Measurements from ENCODE around the gene IKZF2.

The IKZF2 gene

GRCh38 chr2:213011505-213011904 is 139.9 kb downstream of the IKZF2 start:
- Histone ChIP-seq H3K36me3 (ENCODE audit: insufficient read depth) (no peaks in the 10 kb centered on the region), H3K4me1 (ENCODE audit: low read depth, poor library complexity, severe bottlenecking) (peaks cover 30% of the 10 kb centered on the region), H3K27ac (no peak overlapping the region), H3K79me2 (ENCODE audit: insufficient read depth, low read depth) (no peaks in the 10 kb centered on the region), H4K20me1 (ENCODE audit: insufficient read depth) (no peaks in the 10 kb centered on the region), H3K4me2 (no peak overlapping the region), H3K9ac (no peak overlapping the region), H3K27me3 (ENCODE audit: insufficient read depth, low read depth) (no peaks in the 10 kb centered on the region), H3K4me3 (IDR thresholded peaks at IDR 0.05; ENCODE audit: insufficient read depth, low read depth, low read length) (no peak overlapping the region), H2AFZ (ENCODE audit: low read depth) (no peak overlapping the region)
- TF ChIP-seq CTCF (conservative IDR thresholded peaks at IDR 0.05; ENCODE audit: low read depth, low read length) = no peak

GRCh38 chr2:213010106-213010779 is 141.2 kb downstream of the IKZF2 start:
- Histone ChIP-seq H3K9ac (no peak overlapping the region), H3K4me3 (IDR thresholded peaks at IDR 0.05; ENCODE audit: insufficient read depth, low read depth, low read length) (no peak overlapping the region), H4K20me1 (ENCODE audit: insufficient read depth) (no peaks in the 10 kb centered on the region), H3K79me2 (ENCODE audit: insufficient read depth, low read depth) (no peaks in the 10 kb centered on the region), H3K27ac (no peak overlapping the region), H3K4me2 (no peak overlapping the region), H3K4me1 (ENCODE audit: low read depth, poor library complexity, severe bottlenecking) (peaks cover 19% of the 10 kb centered on the region), H2AFZ (ENCODE audit: low read depth) (no peak overlapping the region), H3K36me3 (ENCODE audit: insufficient read depth) (no peaks in the 10 kb centered on the region), H3K27me3 (ENCODE audit: insufficient read depth, low read depth) (no peaks in the 10 kb centered on the region)
- TF ChIP-seq CTCF (conservative IDR thresholded peaks at IDR 0.05; ENCODE audit: low read depth, low read length) = no peak

GRCh38 chr2:213007290-213007838 is 144.0 kb downstream of the IKZF2 start:
- no peaks in the 10 kb centered on the region for H3K4me1 ChIP-seq (ENCODE audit: low read depth, poor library complexity, severe bottlenecking)
- H4K20me1 ChIP-seq (ENCODE audit: insufficient read depth) = no peaks in the 10 kb centered on the region
- no peak overlapping the region for H3K4me2 ChIP-seq
- no peaks in the 10 kb centered on the region for H3K79me2 ChIP-seq (ENCODE audit: insufficient read depth, low read depth)
- H3K4me3 ChIP-seq (IDR thresholded peaks at IDR 0.05; ENCODE audit: insufficient read depth, low read depth, low read length) = no peak overlapping the region
- no peak overlapping the region for H3K9ac ChIP-seq
- H3K27me3 ChIP-seq (ENCODE audit: insufficient read depth, low read depth) = no peaks in the 10 kb centered on the region
- no peak for TF ChIP-seq CTCF (conservative IDR thresholded peaks at IDR 0.05; ENCODE audit: low read depth, low read length)
- no peaks in the 10 kb centered on the region for H3K36me3 ChIP-seq (ENCODE audit: insufficient read depth)
- H2AFZ ChIP-seq (ENCODE audit: low read depth) = no peak overlapping the region
- H3K27ac ChIP-seq = no peak overlapping the region

GRCh38 chr2:213004197-213004821 is 147.1 kb downstream of the IKZF2 start:
- no peak for TF ChIP-seq CTCF (conservative IDR thresholded peaks at IDR 0.05; ENCODE audit: low read depth, low read length)
- no peak overlapping the region for H2AFZ ChIP-seq (ENCODE audit: low read depth)
- no peak overlapping the region for H3K4me2 ChIP-seq
- no peaks in the 10 kb centered on the region for H4K20me1 ChIP-seq (ENCODE audit: insufficient read depth)
- peaks cover 8% of the 10 kb centered on the region for H3K4me1 ChIP-seq (ENCODE audit: low read depth, poor library complexity, severe bottlenecking)
- no peak overlapping the region for H3K27ac ChIP-seq
- no peak overlapping the region for H3K9ac ChIP-seq
- H3K79me2 ChIP-seq (ENCODE audit: insufficient read depth, low read depth) = no peaks in the 10 kb centered on the region
- no peak overlapping the region for H3K4me3 ChIP-seq (IDR thresholded peaks at IDR 0.05; ENCODE audit: insufficient read depth, low read depth, low read length)
- H3K36me3 ChIP-seq (ENCODE audit: insufficient read depth) = no peaks in the 10 kb centered on the region
- H3K27me3 ChIP-seq (ENCODE audit: insufficient read depth, low read depth) = no peaks in the 10 kb centered on the region
